Esophagus squamous epithelium (tissue), 5 donors: Measurements from ENCODE around the gene PPAN. TPM values are rescaled to one million over a fixed set of nuclear protein-coding genes. Genes with fewer than 3 reads are reported as not detected.

Source experiments
- DNase-seq: peaks from one replicate; lab custom pipeline; 2025; lab: John Stamatoyannopoulos, UW
- H3K27ac ChIP-seq, 4 donors: fragments of 200-600 bp; sonication (generic); one replicate each; pipeline ENCODE4 v1.5.1; 2016 to 2019; ENCODE audit warnings: mild to moderate bottlenecking in 1 of 4
- H3K27me3 ChIP-seq, 4 donors: fragments of 200-600 bp; sonication (generic); 1 replicate in 3 of 4; 2 replicates in 1 of 4; pipeline versions ENCODE4 v1.5.1 to v1.6.0; 2017 to 2021; ENCODE audit warnings: antibody characterized with exemption in 1 of 4
- H3K36me3 ChIP-seq, 3 donors: fragments of 200-600 bp; sonication (generic); one replicate each; pipeline ENCODE4 v1.5.1; 2016 to 2019
- H3K4me1 ChIP-seq, 3 donors: fragments of 200-600 bp; sonication (generic); one replicate each; pipeline ENCODE4 v1.5.1; 2017 to 2019
- H3K4me3 ChIP-seq, 4 donors: fragments of 200-600 bp; sonication (generic); 1 replicate in 3 of 4; 2 replicates in 1 of 4; pipeline ENCODE4 v1.5.1; 2016 to 2019; ENCODE audit warnings: mild to moderate bottlenecking in 2 of 4, moderate library complexity in 1 of 4
- H3K9me3 ChIP-seq, 3 donors: fragments of 200-600 bp; sonication (generic); one replicate each; pipeline ENCODE4 v1.5.1; 2016 to 2019
- CTCF ChIP-seq, 6 experiments: fragments of 450-650 bp in 4 of 6; fragments of 200-600 bp in 2 of 6; sonication (generic) in 2 of 6; IDR thresholded peaks; one replicate each; pipeline ENCODE4 v1.5.1; 2016 to 2019; ENCODE audit warnings: antibody characterized with exemption in 6 of 6, mild to moderate bottlenecking in 4 of 6, moderate library complexity in 4 of 6
- POLR2A ChIP-seq, 4 donors: fragments of 450-650 bp; IDR thresholded peaks; one replicate each; pipeline ENCODE4 v1.6.1; 2017; ENCODE audit warnings: antibody characterized with exemption in 4 of 4, mild to moderate bottlenecking in 4 of 4, moderate library complexity in 3 of 4
- WGBS, 2 donors: methylation state at CpG; one replicate each; pipeline ENCODE4 v1.1.5; 2018; 5-methylcytosine and 5-hydroxymethylcytosine counted together
- intact Hi-C: fragments of 100-400 bp; cut with DNase I; formaldehyde crosslinking; loops from one replicate; pipeline ENCODE4 v1.15.0; 2022
- total RNA-seq, 4 donors: library from RNA; depleted of rRNA; stranded (reverse); fragments of >200 nt; gene quantifications; one replicate each; pipeline ENCODE4 v1.1.0, GENCODE V29; 2016
- donor health status: DM: yes; HTN: yes; CAD: no.

Gene PPAN
- total RNA-seq, 4 donors from 2014 or later = 31.9 to 56.1 (median 39.6) TPM

GRCh38 chr19:10095948-10096614 lies 10.1 kb upstream of the PPAN start:
- intact Hi-C loops = no loop called here
- H3K27me3 ChIP-seq = no peaks in the 10 kb centered on the region
- no peak for DNase-seq
- H3K9me3 ChIP-seq = no peaks in the 10 kb centered on the region
- H3K27ac ChIP-seq = peak overlapping the region; percentile 74 to 86 (median 81)
- peaks cover 9 to 17% (median 10%) of the 10 kb centered on the region in 3 donors for H3K4me1 ChIP-seq
- H3K4me3 ChIP-seq = peak overlapping the region; percentile 43 to 72 (median 56)
- H3K36me3 ChIP-seq = peaks cover 0 to 29% (median 0%) of the 10 kb centered on the region in 3 donors
- TF ChIP-seq CTCF (IDR thresholded peaks at IDR 0.05) = peak in 2 of 6 experiments; percentile 12 to 45
- peak in 3 of 4 donors; percentile 31 to 55 (median 49) for TF ChIP-seq POLR2A (IDR thresholded peaks at IDR 0.05)
- WGBS, 2 donors = 4% methylated on average over 18 of the region's 97 CpGs; no CpG with 5 or more reads in 1 of the 2 donors

- TF ChIP-seq POLR2A (IDR thresholded peaks at IDR 0.05) (no peak), CTCF (IDR thresholded peaks at IDR 0.05) (no peak)
- DNase-seq = no peak
- Histone ChIP-seq H3K36me3 (peaks cover 0 to 23% (median 0%) of the 10 kb centered on the region in 3 donors), H3K27ac (peak overlapping the region; percentile 74 to 82 (median 78)), H3K27me3 (no peaks in the 10 kb centered on the region), H3K4me3 (peak overlapping the region; percentile 43 to 72 (median 56)), H3K4me1 (peaks cover 9 to 17% (median 10%) of the 10 kb centered on the region in 3 donors), H3K9me3 (no peaks in the 10 kb centered on the region)
- intact Hi-C loops = no loop called here
- WGBS, 2 donors = 16 to 17% methylated on average over 12 to 16 of the region's 26 CpGs
Observed at GRCh38 chr19:10096615-10096963, 9.6 kb upstream of the PPAN start.

- Histone ChIP-seq H3K4me1 (peaks cover 9 to 28% (median 10%) of the 10 kb centered on the region in 3 donors), H3K4me3 (no peak overlapping the region), H3K27ac (no peak overlapping the region), H3K9me3 (no peaks in the 10 kb centered on the region), H3K27me3 (no peaks in the 10 kb centered on the region), H3K36me3 (no peaks in the 10 kb centered on the region)
- TF ChIP-seq CTCF (IDR thresholded peaks at IDR 0.05) = no peak
- TF ChIP-seq POLR2A (IDR thresholded peaks at IDR 0.05) = no peak
- DNase-seq = no peak
- intact Hi-C loops = no loop called here
- 81 to 87% methylated on average over 4 to 5 of the region's 5 CpGs for WGBS, 2 donors
Observed at GRCh38 chr19:10100163-10100785, 5.9 kb upstream of the PPAN start.

- Histone ChIP-seq H3K4me3 (no peak overlapping the region), H3K36me3 (peaks cover 2 to 8% (median 7%) of the 10 kb centered on the region in 3 donors), H3K4me1 (peaks cover 10 to 34% (median 14%) of the 10 kb centered on the region in 3 donors), H3K9me3 (no peaks in the 10 kb centered on the region), H3K27ac (peak overlapping the region in 2 of 4 donors; percentile 39 to 60), H3K27me3 (no peaks in the 10 kb centered on the region)
- intact Hi-C loops = no loop called here
- DNase-seq = no peak
- TF ChIP-seq CTCF (IDR thresholded peaks at IDR 0.05) = no peak
- TF ChIP-seq POLR2A (IDR thresholded peaks at IDR 0.05) = no peak
- WGBS, 2 donors = 56 to 65% methylated on average over 7 of the region's 7 CpGs
Observed at GRCh38 chr19:10102787-10103236, 3.4 kb upstream of the PPAN start.

- Histone ChIP-seq H3K36me3 (peaks cover 11 to 20% (median 16%) of the 10 kb centered on the region in 3 donors), H3K27me3 (no peaks in the 10 kb centered on the region), H3K27ac (peak overlapping the region in 1 of 4 donors; percentile 21), H3K9me3 (no peaks in the 10 kb centered on the region), H3K4me3 (no peak overlapping the region), H3K4me1 (peaks cover 10 to 40% (median 14%) of the 10 kb centered on the region in 3 donors)
- TF ChIP-seq CTCF (IDR thresholded peaks at IDR 0.05) (no peak), POLR2A (IDR thresholded peaks at IDR 0.05) (no peak)
- intact Hi-C loops = no loop called here
- no peak for DNase-seq
Observed at GRCh38 chr19:10104130-10104513, 2.0 kb upstream of the PPAN start.
